22Rv1 (cell line): ENCODE data around the gene CLASP1.

ENCODE experiments used
- ZFX ChIP-seq: fragments of 450-650 bp; IDR thresholded peaks from 2 replicates; pipeline ENCODE4 v1.6.1; 2017; ENCODE audit warnings: antibody characterized with exemption, borderline replicate concordance
- TF ChIP-seq, protein P1 (sequence below): fragments of 450-650 bp; IDR thresholded peaks from 2 replicates; pipeline ENCODE4 v1.5.1; 2017; ENCODE audit warnings: mild to moderate bottlenecking

DNA sequence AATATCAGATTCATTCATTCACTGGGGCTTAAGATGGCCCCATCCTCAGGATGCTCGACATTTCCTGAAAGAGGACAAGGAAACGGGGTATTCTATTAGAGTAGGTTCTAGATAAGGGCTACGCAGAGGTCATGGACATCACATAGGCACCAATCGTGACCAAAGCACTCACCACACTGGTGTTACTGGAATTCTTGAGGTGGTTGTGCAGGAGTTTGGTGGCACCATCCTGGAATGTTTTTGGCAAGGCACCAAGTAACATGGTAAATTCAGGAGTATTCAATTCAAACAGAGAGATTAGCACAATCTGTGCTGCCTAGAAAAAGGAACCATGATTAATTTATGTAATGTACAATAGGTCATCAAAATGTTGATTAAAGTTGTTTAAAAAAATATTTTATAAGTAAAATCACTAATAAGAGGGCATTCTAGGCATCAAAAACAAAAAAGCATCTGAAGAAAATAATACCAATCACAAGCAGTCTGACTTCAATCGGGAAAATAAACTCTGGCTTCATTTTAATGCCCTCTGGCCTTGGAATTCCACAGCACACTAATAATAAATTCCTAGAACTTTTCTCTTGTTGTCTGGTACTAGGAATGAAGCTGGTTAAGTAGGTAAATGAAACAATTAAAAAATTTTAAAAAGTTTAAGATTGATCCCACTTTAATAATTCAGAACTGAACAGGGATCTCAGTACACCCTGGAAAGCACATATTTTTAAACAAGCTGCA, 261.5 kb downstream of the CLASP1 start:
- TF ChIP-seq, protein P1, sequence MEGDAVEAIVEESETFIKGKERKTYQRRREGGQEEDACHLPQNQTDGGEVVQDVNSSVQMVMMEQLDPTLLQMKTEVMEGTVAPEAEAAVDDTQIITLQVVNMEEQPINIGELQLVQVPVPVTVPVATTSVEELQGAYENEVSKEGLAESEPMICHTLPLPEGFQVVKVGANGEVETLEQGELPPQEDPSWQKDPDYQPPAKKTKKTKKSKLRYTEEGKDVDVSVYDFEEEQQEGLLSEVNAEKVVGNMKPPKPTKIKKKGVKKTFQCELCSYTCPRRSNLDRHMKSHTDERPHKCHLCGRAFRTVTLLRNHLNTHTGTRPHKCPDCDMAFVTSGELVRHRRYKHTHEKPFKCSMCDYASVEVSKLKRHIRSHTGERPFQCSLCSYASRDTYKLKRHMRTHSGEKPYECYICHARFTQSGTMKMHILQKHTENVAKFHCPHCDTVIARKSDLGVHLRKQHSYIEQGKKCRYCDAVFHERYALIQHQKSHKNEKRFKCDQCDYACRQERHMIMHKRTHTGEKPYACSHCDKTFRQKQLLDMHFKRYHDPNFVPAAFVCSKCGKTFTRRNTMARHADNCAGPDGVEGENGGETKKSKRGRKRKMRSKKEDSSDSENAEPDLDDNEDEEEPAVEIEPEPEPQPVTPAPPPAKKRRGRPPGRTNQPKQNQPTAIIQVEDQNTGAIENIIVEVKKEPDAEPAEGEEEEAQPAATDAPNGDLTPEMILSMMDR = no peak
- TF ChIP-seq ZFX = no peak
